HepG2 (cell line): ENCODE measurements around the gene CA7. TPM values are rescaled to one million over a fixed set of nuclear protein-coding genes. Genes with fewer than 3 reads are reported as not detected.
A peak's percentile ranks its signal among the peaks of the same experiment; 100 is the strongest.

Experiments used
- AHR ChIP-seq: IDR thresholded peaks from 2 replicates; pipeline ENCODE4 v1.6.1; 2018; ENCODE audit warnings: missing genetic modification reagents, missing compliant biosample characterization
- ARHGAP35 ChIP-seq: sonication (generic); formaldehyde crosslinking; IDR thresholded peaks from 2 replicates; pipeline ENCODE4 v1.9.0; 2022; ENCODE audit warnings: mild to moderate bottlenecking, inconsistent platforms, moderate library complexity, missing genetic modification reagents, borderline replicate concordance
- FOSL2 ChIP-seq: sonication (generic); formaldehyde crosslinking; IDR thresholded peaks from 2 replicates; pipeline ENCODE4 v1.4.0; 2020; ENCODE audit warnings: missing genetic modification reagents
- HMGXB3 ChIP-seq: sonication (generic); formaldehyde crosslinking; IDR thresholded peaks from 2 replicates; pipeline ENCODE4 v1.4.0; 2020; ENCODE audit warnings: missing genetic modification reagents, borderline replicate concordance
- HNRNPL ChIP-seq: fragments of 200-400 bp; formaldehyde crosslinking; IDR thresholded peaks from 2 replicates; pipeline ENCODE4 v1.6.1; 2017; ENCODE audit warnings: mild to moderate bottlenecking, low read depth, low read length
- MEF2D ChIP-seq: sonication (generic); formaldehyde crosslinking; IDR thresholded peaks from 2 replicates; pipeline ENCODE4 v1.5.1; 2020; ENCODE audit warnings: mild to moderate bottlenecking, missing genetic modification reagents
- NAIF1 ChIP-seq: sonication (generic); formaldehyde crosslinking; IDR thresholded peaks from 2 replicates; pipeline ENCODE4 v1.5.0; 2020; ENCODE audit warnings: mild to moderate bottlenecking, missing genetic modification reagents, borderline replicate concordance
- NFAT5 ChIP-seq: sonication (generic); formaldehyde crosslinking; IDR thresholded peaks from 2 replicates; pipeline ENCODE4 v1.4.0; 2020; ENCODE audit warnings: missing genetic modification reagents
- RBAK ChIP-seq: sonication (generic); formaldehyde crosslinking; IDR thresholded peaks from 2 replicates; pipeline ENCODE4 v1.5.1; 2020; ENCODE audit warnings: mild to moderate bottlenecking, missing genetic modification reagents
- RFXANK ChIP-seq: IDR thresholded peaks from 2 replicates; pipeline ENCODE4 v1.6.1; 2016
- SAP130 ChIP-seq: IDR thresholded peaks from 2 replicates; pipeline ENCODE4 v1.6.1; 2016; ENCODE audit warnings: low read depth
- XRCC5 ChIP-seq: fragments of 200-400 bp; formaldehyde crosslinking; optimal IDR thresholded peaks from 2 replicates; pipeline ENCODE3; 2017; ENCODE audit warnings: mild to moderate bottlenecking, low read length
- ZBTB26 ChIP-seq: IDR thresholded peaks from 2 replicates; pipeline ENCODE4 v1.6.1; 2016; ENCODE audit warnings: missing compliant biosample characterization, missing genetic modification reagents, borderline replicate concordance
- ZMYM4 ChIP-seq: sonication (generic); formaldehyde crosslinking; IDR thresholded peaks from 2 replicates; pipeline ENCODE4 v1.8.1; 2023; ENCODE audit warnings: mild to moderate bottlenecking, missing genetic modification reagents
- ZNF333 ChIP-seq: sonication (generic); formaldehyde crosslinking; IDR thresholded peaks from 2 replicates; pipeline ENCODE4 v1.4.0; 2020; ENCODE audit warnings: mild to moderate bottlenecking, missing genetic modification reagents, borderline replicate concordance
- ZNF44 ChIP-seq: sonication (generic); formaldehyde crosslinking; IDR thresholded peaks from 2 replicates; pipeline ENCODE4 v1.5.1; 2020; ENCODE audit warnings: mild to moderate bottlenecking, missing genetic modification reagents
- ZNF576 ChIP-seq: sonication (generic); formaldehyde crosslinking; IDR thresholded peaks from 2 replicates; pipeline ENCODE4 v1.4.0; 2020; ENCODE audit warnings: mild to moderate bottlenecking, missing genetic modification reagents
- ZNF644 ChIP-seq: IDR thresholded peaks from 2 replicates; pipeline ENCODE4 v1.6.1; 2016; ENCODE audit warnings: low read depth
- ZNF747 ChIP-seq: sonication (generic); formaldehyde crosslinking; IDR thresholded peaks from 2 replicates; pipeline ENCODE4 v1.8.1; 2023; ENCODE audit warnings: missing genetic modification reagents, mild to moderate bottlenecking, borderline replicate concordance
- ZSCAN22 ChIP-seq: sonication (generic); formaldehyde crosslinking; IDR thresholded peaks from 2 replicates; pipeline ENCODE4 v1.4.0; 2020; ENCODE audit warnings: mild to moderate bottlenecking, missing genetic modification reagents
- polyA plus RNA-seq, 8 experiments: library from polyadenylated mRNA; depleted of rRNA in 3 of 8; stranded (reverse) in 7 of 8; unstranded in 1 of 8; fragments of >200 nt; fragmentation: Illumina TruSeq in 4 of 8; extraction: Trizol in 4 of 8; gene quantifications; 2 replicates each; pipeline versions ENCODE4 v1.2.1 to v1.2.3, GENCODE V29; 2011 to 2016; ENCODE audit warnings: low read depth in 4 of 8, missing spikeins in 1 of 8, mixed read lengths in 1 of 8; ENCODE audit not compliant: insufficient read depth in 1 of 8
- total RNA-seq, 5 experiments: library from RNA; depleted of rRNA; stranded (reverse); fragments of >200 nt; fragmentation: Illumina TruSeq; extraction: Trizol; gene quantifications; 2 replicates each; pipeline ENCODE4 v1.2.3, GENCODE V29; 2016; ENCODE audit warnings: low read depth in 1 of 5

CA7 gene
- total and polyA plus RNA-seq, 2 of the 13 experiments (the other 11 are each of a cell fraction or from before 2014, with no cell fraction given), result not detected

GRCh38 chr16:66900721-66901441 is 56.7 kb downstream of the CA7 start (continued):
- TF ChIP-seq HMGXB3 (CRISPR knock-in tag), result no peak
- no peak for TF ChIP-seq ZNF747 (CRISPR knock-in tag)
- no peak for TF ChIP-seq FOSL2 (CRISPR knock-in tag)
- TF ChIP-seq RBAK (CRISPR knock-in tag), result no peak
- TF ChIP-seq ZNF333, result no peak
- no peak for TF ChIP-seq NFAT5 (CRISPR knock-in tag)
- TF ChIP-seq ZNF44, result no peak
- no peak for TF ChIP-seq ZMYM4 (CRISPR knock-in tag)
- TF ChIP-seq MEF2D (CRISPR knock-in tag), result no peak
- 0 out of 2 replicates have a peak, but pooled peaks have one; percentile 41 for TF ChIP-seq HNRNPL
- no peak for TF ChIP-seq ZBTB26 (CRISPR knock-in tag)
- no peak for TF ChIP-seq ZNF576 (CRISPR knock-in tag)
- TF ChIP-seq NAIF1 (CRISPR knock-in tag), result no peak
- TF ChIP-seq ZSCAN22 (CRISPR knock-in tag), result no peak
- TF ChIP-seq ZNF644 (CRISPR knock-in tag), result no peak
- no peak for TF ChIP-seq ARHGAP35 (CRISPR knock-in tag)
- no peak for TF ChIP-seq AHR (CRISPR knock-in tag)
- peak; percentile 17 for TF ChIP-seq XRCC5
- no peak for TF ChIP-seq RFXANK (CRISPR knock-in tag)
- 0 out of 2 replicates have a peak, but pooled peaks have one; percentile 16 for TF ChIP-seq SAP130
